Smooth muscle cell of bladder (primary cell): Measurements from ENCODE around the gene EGLN1. TPM values are rescaled to one million over a fixed set of nuclear protein-coding genes. Genes with fewer than 3 reads are reported as not detected.

Experiments used
- total RNA-seq: library from RNA; depleted of rRNA; stranded (reverse); fragments of >200 nt; gene quantifications from 2 replicates; pipeline ENCODE4 v1.2.3, GENCODE V29; 2014

Gene EGLN1
- 45.2 and 89.3 TPM in 2 replicates for total RNA-seq

DNA sequence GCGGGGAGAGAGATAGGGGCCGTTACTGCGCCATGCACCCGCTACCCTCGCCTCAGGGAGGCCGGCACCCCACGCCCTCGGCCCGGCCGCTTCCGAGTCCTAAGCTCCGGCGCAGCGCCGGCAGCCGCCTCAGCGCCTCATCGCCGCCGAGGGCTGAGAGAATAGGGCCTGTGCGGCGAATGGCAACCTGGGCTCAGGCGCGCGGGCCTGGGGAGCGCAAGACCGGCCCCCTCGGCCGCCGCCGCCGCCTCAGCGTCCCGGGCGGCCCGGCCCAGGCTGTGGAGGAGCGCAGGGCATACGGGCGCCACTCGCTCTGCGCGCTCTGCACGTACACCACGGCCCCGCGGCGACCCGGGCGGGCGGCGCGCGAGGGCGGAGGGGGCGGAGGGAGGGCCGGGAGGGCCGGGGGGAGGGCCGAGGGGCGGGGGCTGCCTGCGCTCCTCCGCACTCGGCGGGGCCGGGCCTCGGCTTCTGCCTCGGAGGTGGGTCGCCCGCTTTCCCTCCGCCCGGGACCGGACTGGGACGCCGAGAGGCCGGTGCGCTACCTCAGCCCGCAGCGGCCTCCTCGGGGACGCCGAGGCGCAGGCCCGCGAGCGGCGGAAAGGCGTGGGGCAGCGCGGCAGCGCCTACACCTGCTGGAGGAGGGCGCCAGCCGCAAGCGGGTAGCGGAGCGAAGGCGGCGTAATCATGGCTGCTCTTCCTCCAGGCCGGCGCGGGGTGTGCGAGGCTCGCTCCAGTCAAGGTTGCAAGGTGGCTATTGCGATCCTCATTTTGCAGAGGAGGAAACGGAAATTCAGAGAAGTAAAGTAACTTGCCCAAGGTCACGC is at the start of gene EGLN1:
Gene EGLN1, minus strand, starts transcription at position 317 of the 827 bp plus-strand sequence. CDS start 399 bp downstream, outside the sequence.

DNA sequence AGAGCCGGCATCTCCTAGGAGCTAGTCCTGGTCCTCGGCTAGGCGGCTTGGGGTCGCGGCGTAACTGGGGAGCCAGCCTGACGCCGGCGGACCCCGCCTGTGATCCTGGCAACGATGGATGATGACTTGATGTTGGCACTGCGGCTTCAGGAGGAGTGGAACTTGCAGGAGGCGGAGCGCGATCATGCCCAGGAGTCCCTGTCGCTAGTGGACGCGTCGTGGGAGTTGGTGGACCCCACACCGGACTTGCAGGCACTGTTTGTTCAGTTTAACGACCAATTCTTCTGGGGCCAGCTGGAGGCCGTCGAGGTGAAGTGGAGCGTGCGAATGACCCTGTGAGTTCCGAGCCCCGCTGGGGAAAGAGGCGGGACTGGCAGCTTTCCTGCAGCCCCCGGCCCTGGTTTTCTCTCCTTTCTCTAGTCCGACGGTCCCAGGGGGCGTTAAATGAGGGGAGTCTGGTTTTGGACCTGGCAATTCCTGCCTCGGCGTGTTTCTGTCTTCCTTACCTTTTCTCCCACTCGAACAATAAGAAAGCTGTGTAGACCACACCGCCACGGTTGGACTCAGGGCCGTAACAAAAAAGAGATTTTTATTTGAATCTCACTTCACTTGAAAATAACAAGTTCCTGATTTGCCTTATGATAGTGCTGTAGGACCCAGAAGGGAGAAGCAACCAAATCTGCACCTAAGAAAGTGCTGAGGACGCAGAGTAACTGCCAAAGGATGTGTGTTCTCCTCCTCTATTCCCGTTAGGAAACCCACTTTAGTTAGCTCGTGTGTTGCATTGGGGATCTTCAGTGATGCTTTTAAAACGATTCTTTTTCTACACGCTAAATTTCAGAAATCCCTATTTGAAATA is 83.6 kb downstream of the EGLN1 start, which contains the start of gene SPRTN:
Gene SPRTN, plus strand, starts transcription at position 24 of the 859 bp plus-strand sequence. Its CDS starts 91 bp downstream, at position 115.

DNA sequence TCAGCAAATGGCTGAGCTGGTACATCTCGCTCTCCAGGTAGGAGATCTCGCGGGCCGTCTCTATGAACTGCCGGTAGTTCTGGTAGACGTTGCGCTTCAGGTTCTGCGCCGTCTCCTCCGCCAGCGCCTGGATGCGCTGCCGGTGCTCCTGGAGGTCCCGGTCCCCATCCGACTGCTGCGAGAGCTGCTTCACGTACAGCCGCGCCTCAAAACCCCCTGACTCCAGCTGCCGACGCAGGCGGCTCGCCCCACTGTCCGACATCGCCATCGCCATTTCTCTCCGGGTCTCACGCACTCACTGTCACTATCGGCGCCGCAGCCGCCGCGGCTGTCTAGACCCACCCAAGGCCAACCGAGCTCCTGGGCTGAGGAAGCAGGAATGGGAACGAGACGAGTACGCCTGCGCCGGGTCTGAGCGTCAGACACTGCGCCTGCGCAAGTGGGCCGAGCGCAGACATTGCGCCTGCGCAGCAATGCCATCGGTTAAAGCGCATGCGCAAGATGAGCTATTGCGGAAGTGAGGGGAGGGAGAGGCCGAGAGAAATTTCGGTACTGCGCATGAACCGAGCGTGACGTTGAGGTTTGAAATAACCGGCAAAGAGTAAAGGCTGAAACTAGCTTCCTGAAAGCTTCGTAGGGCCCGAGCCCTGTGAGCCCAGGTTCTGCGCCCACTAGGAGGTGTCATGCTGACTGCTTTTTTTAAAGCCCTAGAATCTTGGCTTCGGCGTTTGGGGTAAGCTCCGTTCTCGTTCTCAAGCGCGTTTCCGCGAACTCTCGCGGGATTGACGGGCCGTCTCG is 84.4 kb downstream of the EGLN1 start, which contains the start of gene EXOC8:
Gene EXOC8, minus strand, starts transcription at position 381 of the 798 bp plus-strand sequence. Its CDS starts 107 bp downstream, at position 274.

Other genes with a start within 250 kb of the EGLN1 start
- gene GNPAT, start 181.1 kb downstream of the EGLN1 start, total RNA-seq, result 42.7 and 51.0 TPM in 2 replicates
- 13.4 and 16.9 TPM in 2 replicates for gene EXOC8, start 84.4 kb downstream of the EGLN1 start, total RNA-seq
- 10.4 and 14.6 TPM in 2 replicates for gene SPRTN, start 84.0 kb downstream of the EGLN1 start, total RNA-seq
- gene TSNAX, start 106.4 kb upstream of the EGLN1 start, total RNA-seq, result 39.3 and 40.1 TPM in 2 replicates
- 1.1 and 1.8 TPM in 2 replicates for gene DISC1, start 204.5 kb upstream of the EGLN1 start, total RNA-seq